Measurements from ENCODE around the gene KIF19. TPM values are rescaled to one million over a fixed set of nuclear protein-coding genes. Genes with fewer than 3 reads are reported as not detected.

Gene KIF19
- total and polyA plus RNA-seq, 8 donors, result 0.20 to 44.3 (median 0.58) TPM; not detected in 3

- DNase-seq, result peak in 1 of 2 donors; percentile 47
- Histone ChIP-seq H3K27ac (no peak overlapping the region), H3K4me3 (no peak overlapping the region), H3K27me3 (peaks cover 0 to 46% (median 11%) of the 10 kb centered on the region in 3 donors), H3K9me3 (no peaks in the 10 kb centered on the region), H3K36me3 (no peaks in the 10 kb centered on the region), H3K4me1 (peaks cover 0 to 8% (median 5%) of the 10 kb centered on the region in 4 donors)
- WGBS, 5 donors, result 58 to 67% (median 64%) methylated on average over 7 of the region's 7 CpGs
- intact Hi-C loops (cut with DNase I; ENCODE audit: low total_unique reads), result no loop called here
- TF ChIP-seq POLR2AphosphoS5 (IDR thresholded peaks at IDR 0.05), result no peak
Observed at GRCh38 chr17:74298778-74299177, 27.2 kb upstream of the KIF19 start.

DNA sequence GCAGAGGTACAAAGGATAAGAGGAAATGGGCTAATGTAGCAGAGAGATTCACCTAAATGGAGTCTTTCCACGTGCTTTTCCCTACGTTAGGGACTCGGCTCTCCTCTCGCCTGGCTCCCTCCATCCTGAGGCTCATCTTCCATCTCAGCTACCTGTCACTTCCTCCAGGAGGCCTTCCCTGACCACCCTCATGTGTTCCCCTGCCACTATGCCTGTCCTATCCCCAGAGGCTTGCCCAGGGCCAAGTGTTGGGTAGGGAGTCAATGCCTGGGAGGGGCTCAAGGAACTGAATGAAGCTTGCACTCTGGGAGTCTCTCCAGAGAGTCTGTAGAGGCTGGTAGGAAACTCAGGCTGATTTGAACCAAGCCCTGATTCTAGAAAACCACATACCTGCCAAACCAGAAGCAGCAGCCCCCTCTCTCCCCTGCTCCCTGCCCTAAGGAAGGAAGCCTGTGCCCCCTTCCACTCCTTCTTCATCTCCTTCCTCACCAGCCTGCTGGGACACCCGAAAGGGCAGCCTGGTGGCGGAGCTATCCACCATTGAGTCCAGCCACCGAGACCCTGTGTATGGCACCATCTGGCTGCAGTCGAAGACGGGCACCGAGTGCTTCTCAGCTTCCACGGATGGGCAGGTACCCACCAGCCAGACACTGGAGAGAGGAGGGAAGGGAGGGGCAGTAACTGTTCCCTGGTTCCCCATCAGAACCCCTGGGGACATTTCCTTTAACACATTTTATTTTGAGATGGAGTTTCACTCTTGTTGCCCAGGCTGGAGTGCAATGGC is 26.6 kb upstream of the KIF19 start:
- no peak overlapping the region for H3K4me3 ChIP-seq
- H3K36me3 ChIP-seq, result no peaks in the 10 kb centered on the region
- intact Hi-C loops (cut with DNase I; ENCODE audit: low total_unique reads), result no loop called here
- no peak overlapping the region for H3K27ac ChIP-seq
- peaks cover 0 to 46% (median 11%) of the 10 kb centered on the region in 3 donors for H3K27me3 ChIP-seq
- peaks cover 0 to 1% (median under 1%) of the 10 kb centered on the region in 4 donors for H3K9me3 ChIP-seq
- 74 to 81% (median 79%) methylated on average over 11 of the region's 11 CpGs for WGBS, 5 donors
- H3K4me1 ChIP-seq, result peaks cover 0 to 8% (median 5%) of the 10 kb centered on the region in 4 donors
- TF ChIP-seq EP300 (IDR thresholded peaks at IDR 0.05), result no peak
- no peak for TF ChIP-seq POLR2AphosphoS5 (IDR thresholded peaks at IDR 0.05)
- no peak for TF ChIP-seq POLR2A (IDR thresholded peaks at IDR 0.05)
- no peak for TF ChIP-seq CTCF (IDR thresholded peaks at IDR 0.05)
- DNase-seq, result no peak

DNA sequence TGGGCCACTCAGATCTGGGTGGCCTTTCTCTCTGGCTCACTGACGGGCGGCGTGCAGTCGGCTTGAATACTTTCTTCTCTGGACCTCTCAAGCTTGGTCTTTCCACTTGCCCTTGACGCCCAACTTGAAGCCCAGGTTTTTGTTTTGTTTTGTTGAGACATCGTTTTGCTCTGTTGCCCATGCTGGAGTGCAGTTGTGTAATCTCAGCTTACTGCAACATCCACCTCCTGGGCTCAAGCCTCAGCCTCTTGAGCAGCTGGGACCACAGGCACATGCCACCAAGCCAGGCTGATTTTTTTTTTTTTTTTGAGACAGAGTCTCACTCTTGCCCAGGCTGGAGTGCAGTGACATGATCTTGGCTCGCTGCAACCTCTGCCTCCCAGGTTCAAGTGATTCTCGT is 22.7 kb upstream of the KIF19 start:
- 73 to 89% (median 86%) methylated on average over 8 of the region's 8 CpGs for WGBS, 5 donors
- TF ChIP-seq CTCF (IDR thresholded peaks at IDR 0.05), result no peak
- TF ChIP-seq EP300 (IDR thresholded peaks at IDR 0.05), result no peak
- no peak for TF ChIP-seq POLR2A (IDR thresholded peaks at IDR 0.05)
- no peak for TF ChIP-seq POLR2AphosphoS5 (IDR thresholded peaks at IDR 0.05)
- intact Hi-C loops (cut with DNase I; ENCODE audit: low total_unique reads), result no loop called here

GRCh38 chr17:74304184-74304583 is 21.8 kb upstream of the KIF19 start:
- WGBS, 5 donors, result 61 to 68% (median 67%) methylated on average over 5 of the region's 5 CpGs
- no peak for TF ChIP-seq POLR2AphosphoS5 (IDR thresholded peaks at IDR 0.05)
- TF ChIP-seq POLR2A (IDR thresholded peaks at IDR 0.05), result no peak
- no peak for TF ChIP-seq CTCF (IDR thresholded peaks at IDR 0.05)
- TF ChIP-seq EP300 (IDR thresholded peaks at IDR 0.05), result no peak
- Histone ChIP-seq H3K4me3 (no peak overlapping the region), H3K9me3 (peaks cover 0 to 14% (median 5%) of the 10 kb centered on the region in 4 donors), H3K27ac (no peak overlapping the region), H3K36me3 (no peaks in the 10 kb centered on the region), H3K27me3 (peaks cover 0 to 35% (median 2%) of the 10 kb centered on the region in 3 donors), H3K4me1 (no peaks in the 10 kb centered on the region)
- intact Hi-C loops (cut with DNase I; ENCODE audit: low total_unique reads), result no loop called here
- no peak for DNase-seq

More for the DNA sequence above, 22.7 kb upstream of the KIF19 start:
- Histone ChIP-seq H3K4me3 (no peak overlapping the region), H3K9me3 (peaks cover 0 to 14% (median 5%) of the 10 kb centered on the region in 4 donors), H3K27me3 (peaks cover 0 to 35% (median 4%) of the 10 kb centered on the region in 3 donors), H3K36me3 (no peaks in the 10 kb centered on the region), H3K4me1 (no peaks in the 10 kb centered on the region), H3K27ac (no peak overlapping the region)
- no peak for DNase-seq

All from stomach (tissue), 9 donors.